AG04450 (cell line): ENCODE results near the gene POU3F3. TPM values are rescaled to one million over a fixed set of nuclear protein-coding genes. Genes with fewer than 3 reads are reported as not detected.

Experiments
- CTCF ChIA-PET: fragments of 300-600, 350-600 bp; formaldehyde crosslinking; extraction: SDS; loops from one replicate; lab custom pipeline; 2022; ENCODE audit warnings: antibody characterized with exemption, inconsistent platforms; lab: Charles Lee
- POLR2A ChIA-PET: fragments of 350-600 bp; formaldehyde crosslinking; extraction: SDS; loops from one replicate; lab custom pipeline; 2021; ENCODE audit warnings: antibody characterized with exemption, inconsistent platforms; lab: Yijun Ruan, JAX
- DNase-seq: peaks from one replicate; pipeline ENCODE4 v3.0.0-alpha.2; 2011; ENCODE audit warnings: low read depth, low spot score
- H3K27ac ChIP-seq: one replicate; pipeline ENCODE4 v1.5.1; 2012; ENCODE audit warnings: low read depth, low read length, control low read depth
- H3K27me3 ChIP-seq: one replicate; pipeline ENCODE4 v1.6.0; 2012; ENCODE audit warnings: low read length; ENCODE audit not compliant: control insufficient read depth, insufficient read depth
- H3K4me3 ChIP-seq: 2 replicates; pipeline ENCODE4 v1.5.1; 2011; ENCODE audit warnings: mild to moderate bottlenecking, low read depth, low read length, control low read depth
- H3K9me3 ChIP-seq: 2 replicates; pipeline ENCODE4 v1.5.1; 2012; ENCODE audit warnings: low read length; ENCODE audit not compliant: control insufficient read depth, insufficient read depth
- polyA plus RNA-seq: library from polyadenylated mRNA; depleted of rRNA; stranded (reverse); fragments of >200 nt; gene quantifications from 2 replicates; pipeline ENCODE4 v1.2.3, GENCODE V29; 2011
- TF ChIP-seq, protein P1 (sequence below): IDR thresholded peaks from 2 replicates; pipeline ENCODE4 v1.5.1; 2011; ENCODE audit warnings: low read depth, low read length, control low read depth, inconsistent platforms

POU3F3 gene
- polyA plus RNA-seq, 1 experiment = not detected

DNA sequence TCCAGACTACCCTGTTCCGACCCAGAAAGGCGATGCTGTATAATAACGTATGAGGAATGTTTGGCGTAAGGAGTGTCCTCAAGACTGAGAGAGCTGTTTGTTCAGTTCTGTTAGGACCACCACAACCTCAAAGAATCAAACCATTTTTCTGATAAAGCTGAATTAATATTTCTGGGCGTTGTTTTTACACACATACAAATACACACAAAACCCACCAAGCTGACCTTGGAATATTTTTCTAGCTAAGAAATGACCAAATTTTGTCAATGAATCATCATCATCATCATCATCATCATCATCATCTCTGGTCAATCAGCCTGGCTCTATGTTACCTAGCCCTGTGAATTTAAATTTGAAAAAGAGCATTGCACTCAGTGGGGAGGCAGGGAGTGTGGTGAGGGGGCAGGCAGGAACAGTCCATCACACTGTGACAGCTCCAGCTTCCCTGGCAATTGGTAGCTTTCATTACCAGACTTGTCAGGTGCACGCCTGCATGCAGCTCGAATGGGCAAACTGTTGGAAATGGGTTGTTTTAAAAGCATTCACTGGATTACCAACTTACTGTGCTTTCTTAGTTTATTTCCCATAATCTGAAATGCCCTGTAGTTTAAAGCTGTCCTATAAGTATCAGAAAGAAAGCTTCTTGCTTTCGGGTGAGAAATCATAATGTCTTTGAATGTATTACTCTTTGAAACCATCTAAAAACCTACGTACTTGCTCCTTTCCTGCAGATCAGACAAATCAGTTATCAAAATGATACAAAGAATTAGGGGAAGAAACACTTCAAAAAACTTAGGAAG lies 6.9 kb upstream of the POU3F3 start:
- peaks cover 3% of the 10 kb centered on the region; the same call in 1 of the 2 replicates for H3K9me3 ChIP-seq
- TF ChIP-seq, protein P1, sequence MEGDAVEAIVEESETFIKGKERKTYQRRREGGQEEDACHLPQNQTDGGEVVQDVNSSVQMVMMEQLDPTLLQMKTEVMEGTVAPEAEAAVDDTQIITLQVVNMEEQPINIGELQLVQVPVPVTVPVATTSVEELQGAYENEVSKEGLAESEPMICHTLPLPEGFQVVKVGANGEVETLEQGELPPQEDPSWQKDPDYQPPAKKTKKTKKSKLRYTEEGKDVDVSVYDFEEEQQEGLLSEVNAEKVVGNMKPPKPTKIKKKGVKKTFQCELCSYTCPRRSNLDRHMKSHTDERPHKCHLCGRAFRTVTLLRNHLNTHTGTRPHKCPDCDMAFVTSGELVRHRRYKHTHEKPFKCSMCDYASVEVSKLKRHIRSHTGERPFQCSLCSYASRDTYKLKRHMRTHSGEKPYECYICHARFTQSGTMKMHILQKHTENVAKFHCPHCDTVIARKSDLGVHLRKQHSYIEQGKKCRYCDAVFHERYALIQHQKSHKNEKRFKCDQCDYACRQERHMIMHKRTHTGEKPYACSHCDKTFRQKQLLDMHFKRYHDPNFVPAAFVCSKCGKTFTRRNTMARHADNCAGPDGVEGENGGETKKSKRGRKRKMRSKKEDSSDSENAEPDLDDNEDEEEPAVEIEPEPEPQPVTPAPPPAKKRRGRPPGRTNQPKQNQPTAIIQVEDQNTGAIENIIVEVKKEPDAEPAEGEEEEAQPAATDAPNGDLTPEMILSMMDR = no peak
- H3K27ac ChIP-seq = no peak overlapping the region
- ChIA-PET POLR2A (no interaction called here), CTCF (no interaction called here)
- no peak overlapping the region for H3K4me3 ChIP-seq
- peaks cover 67% of the 10 kb centered on the region for H3K27me3 ChIP-seq
- no peak for DNase-seq

DNA sequence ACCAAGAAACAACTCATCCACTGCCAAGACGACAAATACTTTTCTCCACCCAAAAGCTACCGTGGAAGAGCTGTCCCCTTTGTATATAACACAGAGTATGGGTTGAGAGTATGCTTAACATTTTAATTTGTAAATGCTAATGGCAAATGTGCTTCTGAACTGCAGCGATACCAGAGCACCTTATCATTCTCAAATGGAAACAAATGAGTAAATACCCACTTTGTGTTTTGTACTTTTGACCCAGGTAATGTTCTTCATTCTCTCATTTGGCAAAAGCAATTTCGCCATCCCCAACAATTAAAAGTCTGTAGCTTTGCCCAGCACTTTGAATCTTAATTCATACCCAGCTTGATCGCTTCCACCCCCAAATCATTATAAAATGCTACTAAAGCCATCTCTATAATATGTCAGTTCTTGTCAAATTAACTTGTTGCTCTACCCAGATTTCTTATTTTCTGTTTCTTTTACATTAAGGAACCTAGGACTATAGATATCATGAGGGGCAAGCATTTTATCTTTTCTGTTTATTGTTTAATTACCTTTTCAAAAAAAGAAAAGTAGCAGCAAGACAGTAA lies 6.2 kb upstream of the POU3F3 start:
- Histone ChIP-seq H3K27me3 (peaks cover 64% of the 10 kb centered on the region), H3K9me3 (peaks cover 3% of the 10 kb centered on the region; the same call in 1 of the 2 replicates), H3K27ac (no peak overlapping the region), H3K4me3 (no peak overlapping the region)
- CTCF ChIA-PET = interaction anchor here (0.8 kb wide), 1 partner anchor 11 kb away, joined by 5 read pairs; no protein-coding TSS in a partner anchor
- POLR2A ChIA-PET = no interaction called here
- no peak for DNase-seq
- TF ChIP-seq, protein P1 = no peak

DNA sequence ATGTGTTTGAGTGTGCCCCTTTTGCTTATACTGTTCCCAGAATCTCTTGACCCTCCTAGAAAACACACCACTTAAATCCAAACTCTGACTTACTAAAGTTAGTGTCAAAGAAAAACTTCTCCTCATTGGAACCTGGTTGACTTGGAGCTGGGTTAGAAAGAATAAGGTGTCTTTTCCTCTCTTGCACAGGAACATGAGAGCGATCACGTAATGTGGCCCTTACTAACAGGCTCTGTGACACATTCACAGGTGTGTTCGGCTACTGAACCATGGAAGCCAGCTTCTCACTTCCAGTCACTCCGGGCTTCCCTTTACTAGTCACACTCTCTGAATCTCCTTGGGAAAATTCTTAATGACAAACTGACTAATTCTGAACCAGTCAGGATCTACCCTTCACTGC lies 5.4 kb upstream of the POU3F3 start:
- ChIA-PET CTCF (interaction anchor here (0.7 to 2.1 kb wide), 7 partner anchors 7 to 23 kb away, joined by 3 to 20 read pairs (median 6); no protein-coding TSS in a partner anchor), POLR2A (no interaction called here)
- Histone ChIP-seq H3K27me3 (peaks cover 69% of the 10 kb centered on the region), H3K4me3 (no peak overlapping the region), H3K9me3 (peaks cover 2% of the 10 kb centered on the region; the same call in 1 of the 2 replicates), H3K27ac (no peak overlapping the region)
- TF ChIP-seq, protein P1 = no peak
- no peak for DNase-seq

DNA sequence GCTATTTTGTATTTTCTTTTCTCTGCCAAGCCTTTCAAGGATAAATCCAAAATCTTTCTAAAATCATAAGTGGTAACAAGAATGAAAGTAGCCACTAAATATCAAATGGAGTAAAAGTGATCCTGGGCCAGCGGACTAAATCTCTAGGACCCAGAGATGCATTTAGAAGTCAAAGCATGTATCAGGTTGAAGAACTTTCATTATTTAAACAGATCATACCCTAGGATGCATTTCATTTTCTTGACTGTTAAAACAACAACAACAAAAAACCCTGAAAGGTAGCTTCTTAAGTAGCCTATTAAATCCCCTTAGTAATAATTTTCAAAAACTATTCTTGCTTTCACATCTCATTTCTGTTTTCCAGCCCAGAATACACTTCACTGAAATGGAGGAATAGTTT lies 4.8 kb upstream of the POU3F3 start:
- Histone ChIP-seq H3K27ac (no peak overlapping the region), H3K4me3 (no peak overlapping the region), H3K9me3 (peaks cover 4% of the 10 kb centered on the region; the same call in 1 of the 2 replicates), H3K27me3 (peaks cover 67% of the 10 kb centered on the region)
- ChIA-PET POLR2A (no interaction called here), CTCF (interaction anchor here (0.6 to 2.1 kb wide), 23 partner anchors 8 to 1688 kb away, joined by 3 to 20 read pairs (median 5); no protein-coding TSS in a partner anchor)
- TF ChIP-seq, protein P1 = no peak
- DNase-seq = no peak
